IMR-90 (cell line): ENCODE results near the gene KRTAP5-7. TPM values are rescaled to one million over a fixed set of nuclear protein-coding genes. Genes with fewer than 3 reads are reported as not detected.

Experiments
- ATAC-seq: fragments of 200-7000 bp; cut with Tn5 transposase; 2 replicates; pipeline ENCODE4 v1.9.1; 2020; ENCODE audit warnings: low read depth, mild to moderate bottlenecking, moderate library complexity
- BruUV-seq: library from RNA; stranded (reverse); fragments of 400-500 nt; replicated peaks from 2 replicates; lab custom pipeline; 2021; lab: Mats Ljungman, UMichigan
- CTCF ChIA-PET: fragments of 300-600 bp; formaldehyde crosslinking; extraction: SDS; loops from one replicate; lab custom pipeline; 2021; ENCODE audit warnings: antibody characterized with exemption; lab: Yijun Ruan, JAX
- POLR2A ChIA-PET: fragments of 300-600 bp; sonication (Branson Sonifier 250); formaldehyde crosslinking; loops from one replicate; lab custom pipeline; 2022; ENCODE audit warnings: antibody characterized with exemption; ENCODE audit not compliant: unreplicated experiment; lab: Charles Lee
- DNase-seq: peaks from one replicate; pipeline ENCODE4 v3.0.0; 2013
- H2AFZ ChIP-seq: replicated peaks from 2 replicates; pipeline ENCODE3; 2013; ENCODE audit warnings: low read length, mild to moderate bottlenecking; ENCODE audit not compliant: poor library complexity
- H2AK5ac ChIP-seq: 2 replicates; pipeline ENCODE4 v1.6.1; 2013; ENCODE audit warnings: low read depth, low read length, inconsistent platforms
- H2AK9ac ChIP-seq: replicated peaks from 2 replicates; pipeline ENCODE3; 2013; ENCODE audit warnings: mild to moderate bottlenecking, low read depth, low read length, moderate library complexity; ENCODE audit not compliant: poor library complexity
- H2BK120ac ChIP-seq: 2 replicates; pipeline ENCODE4 v1.6.1; 2013; ENCODE audit warnings: low read depth, low read length, inconsistent platforms
- H2BK15ac ChIP-seq: 3 replicates; pipeline ENCODE4 v1.6.1; 2013; ENCODE audit warnings: low read depth, low read length, inconsistent platforms
- H2BK20ac ChIP-seq: 2 replicates; pipeline ENCODE4 v1.6.1; 2013; ENCODE audit warnings: low read depth, mild to moderate bottlenecking, inconsistent platforms, low read length, moderate library complexity
- H2BK5ac ChIP-seq: 2 replicates; pipeline ENCODE4 v1.6.1; 2013; ENCODE audit warnings: mild to moderate bottlenecking, low read depth, low read length, inconsistent platforms; ENCODE audit not compliant: poor library complexity, severe bottlenecking
- H3K14ac ChIP-seq: replicated peaks from 2 replicates; pipeline ENCODE4 v1.6.1; 2013; ENCODE audit warnings: low read depth, low read length, inconsistent platforms
- H3K18ac ChIP-seq: 2 replicates; pipeline ENCODE4 v1.6.1; 2013; ENCODE audit warnings: low read depth, low read length, control low read depth
- H3K23ac ChIP-seq: 2 replicates; pipeline ENCODE4 v1.6.1; 2013; ENCODE audit warnings: low read depth, low read length, inconsistent platforms
- H3K27ac ChIP-seq: 2 replicates; pipeline ENCODE4 v1.5.1; 2013; ENCODE audit warnings: mild to moderate bottlenecking, control low read depth, low read length; ENCODE audit not compliant: insufficient read depth
- H3K27me3 ChIP-seq: 2 replicates; pipeline ENCODE4 v1.6.1; 2013; ENCODE audit warnings: low read length; ENCODE audit not compliant: control insufficient read depth, insufficient read depth
- H3K36me3 ChIP-seq: 2 replicates; pipeline ENCODE4 v1.6.1; 2013; ENCODE audit warnings: low read length, mixed read lengths; ENCODE audit not compliant: control insufficient read depth, insufficient read depth
- H3K4ac ChIP-seq: 2 replicates; pipeline ENCODE4 v1.6.1; 2013; ENCODE audit warnings: low read depth, low read length, inconsistent platforms
- H3K4me1 ChIP-seq: 2 replicates; pipeline ENCODE4 v1.6.1; 2013; ENCODE audit warnings: low read length, mixed read lengths; ENCODE audit not compliant: control insufficient read depth, insufficient read depth
- H3K4me2 ChIP-seq: 2 replicates; pipeline ENCODE4 v1.6.1; 2013; ENCODE audit warnings: low read depth, mild to moderate bottlenecking, control low read depth, low read length, moderate library complexity
- H3K4me3 ChIP-seq: 2 replicates; pipeline ENCODE4 v1.5.1; 2013; ENCODE audit warnings: low read depth, mild to moderate bottlenecking, control low read depth, low read length, moderate library complexity; ENCODE audit not compliant: insufficient read depth
- H3K56ac ChIP-seq: 2 replicates; pipeline ENCODE4 v1.6.1; 2013; ENCODE audit warnings: low read length, inconsistent platforms; ENCODE audit not compliant: insufficient read depth; ENCODE audit errors: extremely low read depth
- H3K79me1 ChIP-seq, 2 experiments: 2 replicates each; pipeline ENCODE4 v1.6.1; 2013; ENCODE audit warnings: low read length in 2 of 2, inconsistent platforms in 1 of 2, low read depth in 1 of 2
- H3K9ac ChIP-seq: 2 replicates; pipeline ENCODE4 v1.6.1; 2013; ENCODE audit warnings: low read depth, low read length, control low read depth
- H3K9me1 ChIP-seq: 2 replicates; pipeline ENCODE4 v1.6.1; 2013; ENCODE audit warnings: low read length, inconsistent platforms; ENCODE audit not compliant: insufficient read depth
- H3K9me3 ChIP-seq: 2 replicates; pipeline ENCODE4 v1.6.1; 2013; ENCODE audit warnings: low read length; ENCODE audit not compliant: control insufficient read depth, insufficient read depth
- H4K20me1 ChIP-seq: 2 replicates; pipeline ENCODE4 v1.6.1; 2013; ENCODE audit warnings: low read length, inconsistent platforms; ENCODE audit not compliant: insufficient read depth
- H4K5ac ChIP-seq: 2 replicates; pipeline ENCODE4 v1.6.1; 2013; ENCODE audit warnings: mild to moderate bottlenecking, low read depth, low read length, control low read depth
- H4K8ac ChIP-seq, 2 experiments: 2 replicates each; pipeline ENCODE4 v1.6.1; 2013; ENCODE audit warnings: low read depth in 2 of 2, low read length in 2 of 2, control low read depth in 1 of 2, inconsistent platforms in 1 of 2
- H4K91ac ChIP-seq: 2 replicates; pipeline ENCODE4 v1.6.1; 2013; ENCODE audit warnings: low read depth, low read length, inconsistent platforms; ENCODE audit not compliant: insufficient read depth
- BHLHE40 ChIP-seq: fragments of 150-350 bp; IDR thresholded peaks from 2 replicates; pipeline ENCODE4 v1.6.1; 2016; ENCODE audit warnings: mild to moderate bottlenecking, low read depth, low read length
- CEBPB ChIP-seq: IDR thresholded peaks from 2 replicates; pipeline ENCODE4 v1.6.1; 2012; ENCODE audit warnings: low read depth, low read length, improper control_type of control experiment
- CHD1 ChIP-seq: IDR thresholded peaks from 2 replicates; pipeline ENCODE4 v1.6.1; 2012; ENCODE audit warnings: low read depth, low read length, improper control_type of control experiment
- MAFK ChIP-seq: IDR thresholded peaks from 2 replicates; pipeline ENCODE4 v1.6.1; 2012; ENCODE audit warnings: low read depth, low read length, improper control_type of control experiment
- MXI1 ChIP-seq: IDR thresholded peaks from 2 replicates; pipeline ENCODE4 v1.6.1; 2012; ENCODE audit warnings: low read depth, mild to moderate bottlenecking, low read length, moderate library complexity, borderline replicate concordance
- RCOR1 ChIP-seq: IDR thresholded peaks from 2 replicates; pipeline ENCODE4 v1.6.1; 2012; ENCODE audit warnings: mild to moderate bottlenecking, low read length, improper control_type of control experiment; ENCODE audit not compliant: insufficient replicate concordance
- RFX5 ChIP-seq: IDR thresholded peaks from 2 replicates; pipeline ENCODE4 v1.8.0; 2012; ENCODE audit warnings: low read depth, mild to moderate bottlenecking, low read length, moderate library complexity
- WGBS, 2 experiments: methylation state at CpG; one replicate each; pipeline versions ENCODE4 v1.1.5 to v1.1.7; 2013; ENCODE audit warnings: missing lambda C conversion rate in 2 of 2; ENCODE audit not compliant: insufficient read length in 1 of 2; ENCODE audit errors: extremely low coverage in 2 of 2; 5-methylcytosine and 5-hydroxymethylcytosine counted together
- dilution Hi-C: fragments of 300-500 bp; cut with HindIII; formaldehyde crosslinking; loops from one replicate; pipeline ENCODE4 v1.14.3; 2018; ENCODE audit warnings: low sequenced_read_pairs; ENCODE audit not compliant: unreplicated experiment
- in situ Hi-C: fragments of 300-500 bp; cut with MboI; formaldehyde crosslinking; loops from 3 replicates; pipeline ENCODE4 v1.14.3; 2019; ENCODE audit warnings: low sequenced_read_pairs, inconsistent platforms, mixed read lengths
- intact Hi-C: fragments of 100-400 bp; cut with micrococcal nuclease; formaldehyde crosslinking; loops from 2 replicates; pipeline ENCODE4 v1.10.0; 2022
- polyA plus RNA-seq, 3 experiments: library from polyadenylated mRNA; depleted of rRNA; stranded (reverse); fragments of >200 nt; gene quantifications; 2 replicates each; pipeline ENCODE4 v1.2.3, GENCODE V29; 2012; ENCODE audit warnings: low replicate concordance in 1 of 3
- total RNA-seq: library from RNA; depleted of rRNA; stranded (reverse); fragments of >200 nt; gene quantifications from 2 replicates; pipeline ENCODE4 v1.2.3, GENCODE V29; 2012
- TF ChIP-seq, protein P1 (sequence below): conservative IDR thresholded peaks from 2 replicates; pipeline ENCODE4 v1.5.1; 2012; ENCODE audit warnings: mild to moderate bottlenecking, low read depth, low read length, improper control_type of control experiment

KRTAP5-7 gene
- total and polyA plus RNA-seq, 2 of the 4 experiments (the other 2 are of a cell fraction) = not detected

- peak; percentile 57 for ATAC-seq
- 40% methylated on average over 1 of the region's 4 CpGs; no CpG with 5 or more reads in 1 of the 2 experiments for WGBS, 2 experiments
- no TSS peak for BruUV-seq
Measured at GRCh38 chr11:71538666-71538990, 11.6 kb downstream of the KRTAP5-7 start.

More at GRCh38 chr11:71538666-71538990, 11.6 kb downstream of the KRTAP5-7 start:
- Histone ChIP-seq H4K5ac (no peak overlapping the region), H3K36me3 (no peaks in the 10 kb centered on the region), H2BK20ac (no peak overlapping the region), H4K20me1 (no peaks in the 10 kb centered on the region), H2BK5ac (no peak overlapping the region), H4K91ac (no peak overlapping the region), H3K27me3 (peaks cover 12% of the 10 kb centered on the region), H3K18ac (no peak overlapping the region), H3K4me1 (no peaks in the 10 kb centered on the region), H3K14ac (no peak overlapping the region), H2BK120ac (no peak overlapping the region), H3K9ac (no peak overlapping the region), H3K4me2 (no peak overlapping the region), H3K56ac (no peak overlapping the region), H2AFZ (no peak overlapping the region), H4K8ac (no peak overlapping the region), H3K23ac (no peak overlapping the region), H3K79me1 (no peaks in the 10 kb centered on the region), H2BK15ac (no peak overlapping the region), H2AK5ac (no peak overlapping the region), H2AK9ac (no peak overlapping the region), H3K27ac (no peak overlapping the region), H3K9me1 (no peaks in the 10 kb centered on the region), H3K4me3 (no peak overlapping the region), H3K9me3 (no peaks in the 10 kb centered on the region), H3K4ac (no peak overlapping the region)
- ChIA-PET CTCF (no interaction called here), POLR2A (no interaction called here)
- TF ChIP-seq RFX5 (no peak), CEBPB (no peak), RCOR1 (no peak), MXI1 (no peak), MAFK (no peak), BHLHE40 (no peak), CHD1 (no peak)
- TF ChIP-seq, protein P1, sequence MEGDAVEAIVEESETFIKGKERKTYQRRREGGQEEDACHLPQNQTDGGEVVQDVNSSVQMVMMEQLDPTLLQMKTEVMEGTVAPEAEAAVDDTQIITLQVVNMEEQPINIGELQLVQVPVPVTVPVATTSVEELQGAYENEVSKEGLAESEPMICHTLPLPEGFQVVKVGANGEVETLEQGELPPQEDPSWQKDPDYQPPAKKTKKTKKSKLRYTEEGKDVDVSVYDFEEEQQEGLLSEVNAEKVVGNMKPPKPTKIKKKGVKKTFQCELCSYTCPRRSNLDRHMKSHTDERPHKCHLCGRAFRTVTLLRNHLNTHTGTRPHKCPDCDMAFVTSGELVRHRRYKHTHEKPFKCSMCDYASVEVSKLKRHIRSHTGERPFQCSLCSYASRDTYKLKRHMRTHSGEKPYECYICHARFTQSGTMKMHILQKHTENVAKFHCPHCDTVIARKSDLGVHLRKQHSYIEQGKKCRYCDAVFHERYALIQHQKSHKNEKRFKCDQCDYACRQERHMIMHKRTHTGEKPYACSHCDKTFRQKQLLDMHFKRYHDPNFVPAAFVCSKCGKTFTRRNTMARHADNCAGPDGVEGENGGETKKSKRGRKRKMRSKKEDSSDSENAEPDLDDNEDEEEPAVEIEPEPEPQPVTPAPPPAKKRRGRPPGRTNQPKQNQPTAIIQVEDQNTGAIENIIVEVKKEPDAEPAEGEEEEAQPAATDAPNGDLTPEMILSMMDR = no peak
- DNase-seq = no peak
- in situ Hi-C loops = no loop called here
- dilution Hi-C loops = no loop called here
- intact Hi-C loops = no loop called here
